ENCODE results near the gene DOCK2. TPM values are rescaled to one million over a fixed set of nuclear protein-coding genes. Genes with fewer than 3 reads are reported as not detected.
A peak's percentile ranks its signal among the peaks of the same experiment; 100 is the strongest.

The DOCK2 gene
- total RNA-seq, 1 experiment from 2014 or later, result 2.2 TPM

DNA sequence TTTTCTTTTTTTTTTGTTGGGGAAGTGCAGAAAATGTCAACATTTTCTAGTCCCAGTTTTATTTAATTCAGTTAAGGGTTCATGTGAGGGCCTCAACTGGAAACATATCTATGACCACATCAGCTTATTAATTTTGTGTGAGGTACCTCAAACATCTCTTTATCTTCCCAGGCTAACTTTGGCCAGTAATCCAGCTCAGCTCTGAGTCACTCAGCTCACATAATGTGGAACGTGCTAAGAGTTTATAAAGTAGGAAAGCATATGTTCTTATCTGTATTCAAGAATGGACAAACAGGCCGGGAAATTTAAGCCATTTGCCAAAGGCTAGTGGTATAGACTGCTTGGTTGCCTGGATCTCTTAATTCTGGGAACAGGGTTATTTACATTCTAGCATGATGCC lies 224.9 kb downstream of the DOCK2 start:
- no peak for DNase-seq (ENCODE audit: low spot score)
- POLR2A ChIA-PET (ENCODE audit: low non-redundant PET), result no interaction called here

GRCh38 chr5:169862391-169862811 lies 225.3 kb downstream of the DOCK2 start:
- H3K4me1 ChIP-seq (ENCODE audit: insufficient read depth, low read length, poor library complexity, severe bottlenecking), result peaks cover 4% of the 10 kb centered on the region
- H3K27me3 ChIP-seq (replicated peaks; ENCODE audit: insufficient read depth, low read depth, low read length, poor library complexity), result no peaks in the 10 kb centered on the region
- H3K9me3 ChIP-seq (ENCODE audit: low read depth, low read length, poor library complexity, severe bottlenecking), result no peaks in the 10 kb centered on the region
- ChIA-PET POLR2A (ENCODE audit: low non-redundant PET) (no interaction called here), CTCF (no interaction called here)
- H3K27ac ChIP-seq (ENCODE audit: low read depth, low read length, poor library complexity, severe bottlenecking), result peak overlapping the region; percentile 33
- peak; percentile 74 for DNase-seq (ENCODE audit: low spot score)
- TF ChIP-seq CTCF (conservative IDR thresholded peaks at IDR 0.05; ENCODE audit: low read depth, low read length) (no peak), EZH2 (IDR thresholded peaks at IDR 0.05; ENCODE audit: borderline replicate concordance, low read depth, low read length, poor library complexity, severe bottlenecking) (no peak)
- intact Hi-C loops (cut with micrococcal nuclease; ENCODE audit: unreplicated experiment), result no loop called here
- H3K4me3 ChIP-seq (ENCODE audit: low read depth, low read length, poor library complexity, severe bottlenecking), result no peak overlapping the region
- BruUV-seq (replicated peaks), result no TSS peak
- H3K36me3 ChIP-seq (ENCODE audit: insufficient read depth, low read length, poor library complexity, severe bottlenecking), result no peaks in the 10 kb centered on the region

More for the DNA sequence above, 224.9 kb downstream of the DOCK2 start:
- CTCF ChIA-PET, result no interaction called here
- intact Hi-C loops (cut with micrococcal nuclease; ENCODE audit: unreplicated experiment), result no loop called here
- Histone ChIP-seq H3K4me3 (ENCODE audit: low read depth, low read length, poor library complexity, severe bottlenecking) (no peak overlapping the region), H3K27ac (ENCODE audit: low read depth, low read length, poor library complexity, severe bottlenecking) (no peak overlapping the region), H3K27me3 (replicated peaks; ENCODE audit: insufficient read depth, low read depth, low read length, poor library complexity) (no peaks in the 10 kb centered on the region), H3K4me1 (ENCODE audit: insufficient read depth, low read length, poor library complexity, severe bottlenecking) (peaks cover 4% of the 10 kb centered on the region), H3K9me3 (ENCODE audit: low read depth, low read length, poor library complexity, severe bottlenecking) (no peaks in the 10 kb centered on the region), H3K36me3 (ENCODE audit: insufficient read depth, low read length, poor library complexity, severe bottlenecking) (no peaks in the 10 kb centered on the region)
- TF ChIP-seq EZH2 (IDR thresholded peaks at IDR 0.05; ENCODE audit: borderline replicate concordance, low read depth, low read length, poor library complexity, severe bottlenecking), result no peak
- TF ChIP-seq CTCF (conservative IDR thresholded peaks at IDR 0.05; ENCODE audit: low read depth, low read length), result no peak
- BruUV-seq (replicated peaks), result no TSS peak

DNA sequence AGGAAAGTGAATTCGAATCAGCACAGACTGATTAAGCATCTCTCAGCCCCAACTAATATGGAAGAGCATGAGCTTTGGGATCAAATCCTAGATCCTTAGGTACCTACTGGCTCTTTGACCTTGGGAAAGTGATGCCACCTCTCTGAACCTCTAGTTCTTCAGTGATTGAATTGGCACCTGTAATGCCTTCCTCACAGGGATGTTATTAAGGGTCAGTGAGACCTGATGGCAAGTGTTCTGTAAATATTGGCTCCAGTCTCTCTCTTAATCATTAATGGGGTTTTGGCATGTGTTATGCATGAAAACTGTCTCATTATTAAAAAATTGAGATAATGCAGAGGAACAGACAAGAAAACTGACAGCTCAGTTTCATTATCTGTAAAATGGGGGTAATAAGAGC lies 227.4 kb downstream of the DOCK2 start:
- no peak for TF ChIP-seq EZH2 (IDR thresholded peaks at IDR 0.05; ENCODE audit: borderline replicate concordance, low read depth, low read length, poor library complexity, severe bottlenecking)
- intact Hi-C loops (cut with micrococcal nuclease; ENCODE audit: unreplicated experiment), result no loop called here
- no peak for DNase-seq (ENCODE audit: low spot score)
- no peaks in the 10 kb centered on the region for H3K9me3 ChIP-seq (ENCODE audit: low read depth, low read length, poor library complexity, severe bottlenecking)
- ChIA-PET CTCF (no interaction called here), POLR2A (ENCODE audit: low non-redundant PET) (no interaction called here)
- no TSS peak for BruUV-seq (replicated peaks)
- H3K27me3 ChIP-seq (replicated peaks; ENCODE audit: insufficient read depth, low read depth, low read length, poor library complexity), result no peaks in the 10 kb centered on the region
- H3K27ac ChIP-seq (ENCODE audit: low read depth, low read length, poor library complexity, severe bottlenecking), result no peak overlapping the region
- H3K4me1 ChIP-seq (ENCODE audit: insufficient read depth, low read length, poor library complexity, severe bottlenecking), result peaks cover 4% of the 10 kb centered on the region
- H3K4me3 ChIP-seq (ENCODE audit: low read depth, low read length, poor library complexity, severe bottlenecking), result no peak overlapping the region
- H3K36me3 ChIP-seq (ENCODE audit: insufficient read depth, low read length, poor library complexity, severe bottlenecking), result no peaks in the 10 kb centered on the region

DNA sequence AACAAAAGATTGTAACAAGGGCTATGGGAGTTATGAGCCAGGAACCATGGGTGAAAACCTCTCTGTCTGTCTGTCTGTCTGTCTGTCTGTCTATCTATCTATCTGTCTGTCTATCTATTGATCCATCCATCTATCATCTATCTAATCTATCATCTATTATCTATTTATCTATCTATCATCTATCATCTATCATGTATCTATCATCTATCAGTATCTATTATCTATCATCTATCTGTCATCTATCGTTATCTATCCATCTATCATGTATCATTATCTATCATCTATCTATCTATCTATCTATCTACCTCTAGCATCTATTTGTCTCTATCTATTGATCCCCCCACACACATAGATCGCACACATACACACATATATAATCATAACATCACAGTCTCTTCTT lies 230.3 kb downstream of the DOCK2 start:
- no peaks in the 10 kb centered on the region for H3K9me3 ChIP-seq (ENCODE audit: low read depth, low read length, poor library complexity, severe bottlenecking)
- TF ChIP-seq EZH2 (IDR thresholded peaks at IDR 0.05; ENCODE audit: borderline replicate concordance, low read depth, low read length, poor library complexity, severe bottlenecking) (no peak), CTCF (conservative IDR thresholded peaks at IDR 0.05; ENCODE audit: low read depth, low read length) (no peak)
- no TSS peak for BruUV-seq (replicated peaks)
- no peak for DNase-seq (ENCODE audit: low spot score)
- no peak overlapping the region for H3K4me3 ChIP-seq (ENCODE audit: low read depth, low read length, poor library complexity, severe bottlenecking)
- H3K4me1 ChIP-seq (ENCODE audit: insufficient read depth, low read length, poor library complexity, severe bottlenecking), result peaks cover 4% of the 10 kb centered on the region
- no peaks in the 10 kb centered on the region for H3K27me3 ChIP-seq (replicated peaks; ENCODE audit: insufficient read depth, low read depth, low read length, poor library complexity)
- intact Hi-C loops (cut with micrococcal nuclease; ENCODE audit: unreplicated experiment), result no loop called here
- H3K36me3 ChIP-seq (ENCODE audit: insufficient read depth, low read length, poor library complexity, severe bottlenecking), result no peaks in the 10 kb centered on the region
- no peak overlapping the region for H3K27ac ChIP-seq (ENCODE audit: low read depth, low read length, poor library complexity, severe bottlenecking)
- ChIA-PET POLR2A (ENCODE audit: low non-redundant PET) (no interaction called here), CTCF (no interaction called here)

Measured in A673 (cell line).